Gastrocnemius medialis (tissue), 4 donors: ENCODE results near the gene ZMAT3.

Source experiments
- POLR2A ChIP-seq, 2 donors: fragments of 450-650 bp; IDR thresholded peaks; one replicate each; pipeline ENCODE4 v1.6.1; 2017; ENCODE audit warnings: antibody characterized with exemption in 2 of 2, mild to moderate bottlenecking in 2 of 2, moderate library complexity in 2 of 2
- TF ChIP-seq, protein P1 (sequence below), 5 experiments: fragments of 450-650 bp in 3 of 5; fragments of 200-600 bp in 2 of 5; sonication (generic) in 2 of 5; IDR thresholded peaks in 4 of 5; conservative IDR thresholded peaks in 1 of 5; 1 replicate in 4 of 5; 2 replicates in 1 of 5; pipeline ENCODE4 v1.5.1; 2016 to 2019; ENCODE audit warnings: antibody characterized with exemption in 5 of 5, mild to moderate bottlenecking in 3 of 5, moderate library complexity in 3 of 5

DNA sequence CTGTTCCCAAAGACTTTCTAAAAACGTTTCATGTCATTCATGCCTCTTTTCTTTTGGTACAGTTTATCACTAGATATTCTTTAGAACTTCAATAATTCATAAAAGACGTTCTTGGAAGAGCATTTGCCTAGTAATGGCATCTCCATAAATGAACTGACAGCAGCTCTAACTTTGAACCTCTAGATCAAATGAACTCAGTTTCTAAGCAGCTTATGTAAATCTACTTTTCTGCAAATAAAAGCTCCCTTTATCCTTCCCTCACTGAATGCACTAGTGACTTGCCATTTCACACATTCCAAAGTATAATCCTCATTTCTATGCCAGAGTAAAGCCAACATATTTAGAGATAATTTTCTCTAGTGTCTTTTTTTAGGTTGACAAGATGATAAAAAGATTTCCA is 85.2 kb downstream of the ZMAT3 start:
- TF ChIP-seq POLR2A (IDR thresholded peaks at IDR 0.05) = no peak
- TF ChIP-seq, protein P1, sequence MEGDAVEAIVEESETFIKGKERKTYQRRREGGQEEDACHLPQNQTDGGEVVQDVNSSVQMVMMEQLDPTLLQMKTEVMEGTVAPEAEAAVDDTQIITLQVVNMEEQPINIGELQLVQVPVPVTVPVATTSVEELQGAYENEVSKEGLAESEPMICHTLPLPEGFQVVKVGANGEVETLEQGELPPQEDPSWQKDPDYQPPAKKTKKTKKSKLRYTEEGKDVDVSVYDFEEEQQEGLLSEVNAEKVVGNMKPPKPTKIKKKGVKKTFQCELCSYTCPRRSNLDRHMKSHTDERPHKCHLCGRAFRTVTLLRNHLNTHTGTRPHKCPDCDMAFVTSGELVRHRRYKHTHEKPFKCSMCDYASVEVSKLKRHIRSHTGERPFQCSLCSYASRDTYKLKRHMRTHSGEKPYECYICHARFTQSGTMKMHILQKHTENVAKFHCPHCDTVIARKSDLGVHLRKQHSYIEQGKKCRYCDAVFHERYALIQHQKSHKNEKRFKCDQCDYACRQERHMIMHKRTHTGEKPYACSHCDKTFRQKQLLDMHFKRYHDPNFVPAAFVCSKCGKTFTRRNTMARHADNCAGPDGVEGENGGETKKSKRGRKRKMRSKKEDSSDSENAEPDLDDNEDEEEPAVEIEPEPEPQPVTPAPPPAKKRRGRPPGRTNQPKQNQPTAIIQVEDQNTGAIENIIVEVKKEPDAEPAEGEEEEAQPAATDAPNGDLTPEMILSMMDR (IDR thresholded peaks at IDR 0.05 in 4 of 5, conservative IDR thresholded peaks at IDR 0.05 in 1 of 5) = no peak
